GM10266 (cell line): ENCODE results near the gene HTR3B.

Experiments
- DNase-seq: peaks from one replicate; pipeline ENCODE4 v3.0.0; 2012; ENCODE audit errors: extremely low spot score
- TF ChIP-seq, protein P1 (sequence below): IDR thresholded peaks from 2 replicates; pipeline ENCODE4 v1.5.1; 2012; ENCODE audit warnings: mild to moderate bottlenecking, low read depth; ENCODE audit not compliant: control insufficient read depth, insufficient read depth; ENCODE audit errors: missing control alignments

HTR3B gene

DNA sequence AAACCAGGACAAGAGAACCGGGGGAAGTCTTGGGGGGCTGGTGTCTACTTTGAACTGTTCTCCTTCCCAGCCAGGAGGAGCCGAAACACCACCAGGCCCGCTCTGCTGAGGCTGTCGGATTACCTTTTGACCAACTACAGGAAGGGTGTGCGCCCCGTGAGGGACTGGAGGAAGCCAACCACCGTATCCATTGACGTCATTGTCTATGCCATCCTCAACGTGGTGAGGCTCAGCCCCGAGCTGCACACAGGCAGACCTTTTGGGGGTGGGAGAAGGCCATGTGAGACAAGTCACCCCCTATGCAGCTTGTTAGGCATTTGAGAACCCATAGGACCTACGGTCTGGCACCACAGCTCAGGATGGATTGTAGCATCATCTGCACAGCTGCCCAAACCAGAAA is 73.1 kb downstream of the HTR3B start:
- TF ChIP-seq, protein P1, sequence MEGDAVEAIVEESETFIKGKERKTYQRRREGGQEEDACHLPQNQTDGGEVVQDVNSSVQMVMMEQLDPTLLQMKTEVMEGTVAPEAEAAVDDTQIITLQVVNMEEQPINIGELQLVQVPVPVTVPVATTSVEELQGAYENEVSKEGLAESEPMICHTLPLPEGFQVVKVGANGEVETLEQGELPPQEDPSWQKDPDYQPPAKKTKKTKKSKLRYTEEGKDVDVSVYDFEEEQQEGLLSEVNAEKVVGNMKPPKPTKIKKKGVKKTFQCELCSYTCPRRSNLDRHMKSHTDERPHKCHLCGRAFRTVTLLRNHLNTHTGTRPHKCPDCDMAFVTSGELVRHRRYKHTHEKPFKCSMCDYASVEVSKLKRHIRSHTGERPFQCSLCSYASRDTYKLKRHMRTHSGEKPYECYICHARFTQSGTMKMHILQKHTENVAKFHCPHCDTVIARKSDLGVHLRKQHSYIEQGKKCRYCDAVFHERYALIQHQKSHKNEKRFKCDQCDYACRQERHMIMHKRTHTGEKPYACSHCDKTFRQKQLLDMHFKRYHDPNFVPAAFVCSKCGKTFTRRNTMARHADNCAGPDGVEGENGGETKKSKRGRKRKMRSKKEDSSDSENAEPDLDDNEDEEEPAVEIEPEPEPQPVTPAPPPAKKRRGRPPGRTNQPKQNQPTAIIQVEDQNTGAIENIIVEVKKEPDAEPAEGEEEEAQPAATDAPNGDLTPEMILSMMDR = no peak

DNA sequence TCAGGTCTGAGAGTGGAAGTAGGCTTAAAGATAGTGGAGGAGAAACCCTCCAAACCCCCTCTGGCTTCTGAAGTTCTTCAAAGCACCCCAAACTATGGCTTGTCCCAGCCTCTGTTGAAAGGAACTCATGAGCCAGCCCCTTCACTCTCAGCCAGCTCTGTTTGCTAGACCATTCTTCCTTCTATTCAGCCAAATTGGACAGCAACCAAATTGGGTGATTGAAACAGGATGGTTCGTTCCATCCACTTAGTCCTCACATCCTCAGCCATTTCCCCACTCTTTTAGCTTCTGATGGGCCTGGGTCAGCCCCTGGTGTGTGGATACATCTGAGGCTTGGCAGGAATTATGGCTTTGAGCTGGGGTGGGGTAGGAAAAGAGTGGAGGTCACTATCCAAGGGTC is 74.8 kb downstream of the HTR3B start:
- TF ChIP-seq, protein P1 = no peak
- no peak for DNase-seq

More for the DNA sequence above, 73.1 kb downstream of the HTR3B start:
- no peak for DNase-seq

GRCh38 chr11:113980785-113981184 is 76.2 kb downstream of the HTR3B start:
- TF ChIP-seq, protein P1 = no peak
- no peak for DNase-seq

- TF ChIP-seq, protein P1 = no peak
- no peak for DNase-seq
These were observed 77.7 kb downstream of the HTR3B start for GRCh38 chr11:113982306-113982705.

DNA sequence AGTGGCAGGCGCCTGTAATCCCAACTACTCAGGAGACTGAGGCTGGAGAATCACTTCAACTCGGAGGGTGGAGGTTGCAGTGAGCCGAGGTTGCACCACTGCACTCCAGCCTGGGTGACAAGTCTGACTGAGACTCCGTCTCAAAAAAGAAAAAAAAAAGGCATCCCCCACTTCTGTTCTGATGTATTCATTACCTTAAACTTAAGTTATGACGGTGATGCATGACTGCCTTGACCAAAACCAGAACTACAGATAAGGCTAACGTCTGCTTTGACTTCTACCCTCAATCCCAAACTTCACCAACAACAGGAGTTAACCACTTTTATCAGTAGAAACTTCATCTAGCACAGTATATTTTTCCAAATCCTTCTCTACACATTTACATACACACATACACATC is 80.2 kb downstream of the HTR3B start:
- TF ChIP-seq, protein P1 = no peak
- no peak for DNase-seq

- DNase-seq = no peak
- TF ChIP-seq, protein P1 = no peak
These were observed 81.3 kb downstream of the HTR3B start for GRCh38 chr11:113985906-113986305.

- TF ChIP-seq, protein P1 = no peak
- no peak for DNase-seq
These were observed 82.0 kb downstream of the HTR3B start for GRCh38 chr11:113986351-113987140.
